Testis (tissue), 3 donors: ENCODE measurements around the gene MEIKIN. TPM values are rescaled to one million over a fixed set of nuclear protein-coding genes. Genes with fewer than 3 reads are reported as not detected.

Source experiments
- DNase-seq: peaks from one replicate; pipeline ENCODE4 v3.0.0-alpha.2; 2019
- H3K27ac ChIP-seq, 2 donors: fragments of 200-600 bp; sonication (generic); one replicate each; pipeline ENCODE4 v1.5.1; 2019
- H3K27me3 ChIP-seq: fragments of 200-600 bp; sonication (generic); one replicate; pipeline ENCODE4 v1.5.1; 2019
- H3K36me3 ChIP-seq: fragments of 200-600 bp; sonication (generic); one replicate; pipeline ENCODE4 v1.5.1; 2017; ENCODE audit warnings: low read depth; ENCODE audit errors: missing control alignments
- H3K4me1 ChIP-seq: fragments of 200-600 bp; sonication (generic); one replicate; pipeline ENCODE4 v1.5.1; 2019
- H3K4me3 ChIP-seq, 2 donors: fragments of 200-600 bp; sonication (generic); one replicate each; pipeline ENCODE4 v1.5.1; 2017 to 2019
- H3K9me3 ChIP-seq: fragments of 200-600 bp; sonication (generic); one replicate; pipeline ENCODE4 v1.5.1; 2017
- POLR2A ChIP-seq: fragments of 450-650 bp; IDR thresholded peaks from one replicate; pipeline ENCODE4 v1.6.1; 2017; ENCODE audit warnings: antibody characterized with exemption, mild to moderate bottlenecking, moderate library complexity
- WGBS, 2 donors: methylation state at CpG; one replicate each; pipeline ENCODE4 v1.1.5; 2018; 5-methylcytosine and 5-hydroxymethylcytosine counted together
- intact Hi-C: fragments of 100-400 bp; cut with DNase I; formaldehyde crosslinking; loops from one replicate; pipeline ENCODE4 v1.15.1; 2023; ENCODE audit warnings: low total_unique reads
- polyA plus RNA-seq: library from polyadenylated mRNA; stranded (reverse); fragments of 350-450 nt; fragmentation: Illumina TruSeq; extraction: RNeasy Lipid Tissue Mini Kit (QIAGEN cat#74804); gene quantifications from one replicate; pipeline ENCODE4 v1.2.3, GENCODE V29; 2014; ENCODE audit warnings: low read depth, low replicate concordance; ENCODE audit not compliant: insufficient read depth
- total RNA-seq, 2 donors: library from RNA; depleted of rRNA; stranded (reverse); fragments of >200 nt; gene quantifications; one replicate each; pipeline ENCODE4 v1.2.3, GENCODE V29; 2016
- TF ChIP-seq, protein P1 (sequence below), 3 experiments: fragments of 450-650 bp in 2 of 3; fragments of 200-600 bp in 1 of 3; sonication (generic) in 1 of 3; IDR thresholded peaks; one replicate each; pipeline ENCODE4 v1.5.1; 2016 to 2019; ENCODE audit warnings: antibody characterized with exemption in 3 of 3, mild to moderate bottlenecking in 2 of 3, moderate library complexity in 1 of 3

The MEIKIN gene
- total and polyA plus RNA-seq, 3 donors from 2014 or later, result 13.6 to 27.0 (median 15.1) TPM

DNA sequence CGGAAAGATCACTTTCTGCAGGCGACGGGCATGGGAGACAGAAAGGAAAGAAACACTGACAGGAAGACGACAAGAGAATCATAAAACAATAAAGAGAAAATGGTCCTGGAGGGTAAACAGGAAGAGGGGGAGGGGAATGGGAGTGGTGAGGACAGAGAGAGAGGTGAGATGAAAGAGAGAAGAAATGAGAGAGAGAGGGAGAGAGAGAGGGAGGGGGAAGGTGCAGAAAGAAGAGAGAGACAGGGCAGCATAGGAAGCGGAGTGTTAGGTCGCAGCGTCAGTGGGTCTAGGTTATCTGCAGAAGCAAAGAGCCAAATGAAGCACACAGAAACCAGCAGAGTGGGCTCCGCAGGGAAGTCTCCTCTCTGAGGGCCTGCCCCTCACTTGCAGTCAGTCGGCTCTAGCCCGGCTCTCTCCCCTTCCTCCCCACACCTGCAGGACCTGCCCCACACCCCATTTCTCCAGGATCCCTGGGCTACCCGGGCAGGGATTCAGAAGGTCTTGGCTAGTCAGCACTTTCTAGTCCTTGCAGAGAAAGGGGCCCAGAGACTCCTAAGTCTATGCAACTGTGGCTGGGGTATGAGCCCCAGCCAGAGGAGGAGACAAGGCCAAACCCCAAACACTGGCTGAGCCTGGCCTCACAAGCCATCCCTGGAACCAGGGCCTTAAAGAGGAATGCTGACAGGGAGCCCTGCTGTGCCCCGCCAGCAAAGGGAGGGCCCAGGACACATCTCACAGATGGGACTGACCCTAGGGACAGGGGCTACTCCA is 29.7 kb upstream of the MEIKIN start:
- TF ChIP-seq POLR2A, result no peak
- TF ChIP-seq, protein P1, sequence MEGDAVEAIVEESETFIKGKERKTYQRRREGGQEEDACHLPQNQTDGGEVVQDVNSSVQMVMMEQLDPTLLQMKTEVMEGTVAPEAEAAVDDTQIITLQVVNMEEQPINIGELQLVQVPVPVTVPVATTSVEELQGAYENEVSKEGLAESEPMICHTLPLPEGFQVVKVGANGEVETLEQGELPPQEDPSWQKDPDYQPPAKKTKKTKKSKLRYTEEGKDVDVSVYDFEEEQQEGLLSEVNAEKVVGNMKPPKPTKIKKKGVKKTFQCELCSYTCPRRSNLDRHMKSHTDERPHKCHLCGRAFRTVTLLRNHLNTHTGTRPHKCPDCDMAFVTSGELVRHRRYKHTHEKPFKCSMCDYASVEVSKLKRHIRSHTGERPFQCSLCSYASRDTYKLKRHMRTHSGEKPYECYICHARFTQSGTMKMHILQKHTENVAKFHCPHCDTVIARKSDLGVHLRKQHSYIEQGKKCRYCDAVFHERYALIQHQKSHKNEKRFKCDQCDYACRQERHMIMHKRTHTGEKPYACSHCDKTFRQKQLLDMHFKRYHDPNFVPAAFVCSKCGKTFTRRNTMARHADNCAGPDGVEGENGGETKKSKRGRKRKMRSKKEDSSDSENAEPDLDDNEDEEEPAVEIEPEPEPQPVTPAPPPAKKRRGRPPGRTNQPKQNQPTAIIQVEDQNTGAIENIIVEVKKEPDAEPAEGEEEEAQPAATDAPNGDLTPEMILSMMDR (IDR thresholded peaks at IDR 0.05), result no peak
- no peak overlapping the region for H3K27ac ChIP-seq
- no peak overlapping the region for H3K4me3 ChIP-seq
- H3K36me3 ChIP-seq, result no peaks in the 10 kb centered on the region
- intact Hi-C loops, result no loop called here
- DNase-seq, result no peak
- 71 to 73% methylated on average over 11 to 12 of the region's 12 CpGs for WGBS, 2 donors
- no peaks in the 10 kb centered on the region for H3K9me3 ChIP-seq
- H3K4me1 ChIP-seq, result no peaks in the 10 kb centered on the region
- H3K27me3 ChIP-seq, result no peaks in the 10 kb centered on the region

DNA sequence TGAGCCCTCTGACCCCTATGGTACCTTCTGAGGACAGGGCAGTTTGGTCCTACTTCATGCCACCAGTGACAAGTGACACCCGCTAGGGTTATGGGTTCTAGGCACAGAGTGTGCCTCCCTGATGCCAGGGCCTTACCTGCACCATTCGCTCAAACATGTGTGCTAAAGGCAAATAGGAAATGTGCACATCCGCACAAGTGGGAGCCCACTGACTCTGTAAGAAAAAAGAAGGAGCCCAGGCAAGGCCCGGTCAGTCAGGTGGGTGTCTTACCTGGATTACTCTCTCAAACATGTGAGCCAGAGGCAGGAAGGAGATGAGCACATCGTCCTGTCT is 29.1 kb upstream of the MEIKIN start:
- Histone ChIP-seq H3K9me3 (no peaks in the 10 kb centered on the region), H3K4me1 (no peaks in the 10 kb centered on the region), H3K27me3 (no peaks in the 10 kb centered on the region), H3K36me3 (no peaks in the 10 kb centered on the region), H3K27ac (no peak overlapping the region), H3K4me3 (no peak overlapping the region)
- DNase-seq, result no peak
- TF ChIP-seq POLR2A, result no peak
- TF ChIP-seq, protein P1 (IDR thresholded peaks at IDR 0.05), result no peak
- 83% methylated on average over 5 of the region's 5 CpGs for WGBS, 2 donors
- intact Hi-C loops, result no loop called here

DNA sequence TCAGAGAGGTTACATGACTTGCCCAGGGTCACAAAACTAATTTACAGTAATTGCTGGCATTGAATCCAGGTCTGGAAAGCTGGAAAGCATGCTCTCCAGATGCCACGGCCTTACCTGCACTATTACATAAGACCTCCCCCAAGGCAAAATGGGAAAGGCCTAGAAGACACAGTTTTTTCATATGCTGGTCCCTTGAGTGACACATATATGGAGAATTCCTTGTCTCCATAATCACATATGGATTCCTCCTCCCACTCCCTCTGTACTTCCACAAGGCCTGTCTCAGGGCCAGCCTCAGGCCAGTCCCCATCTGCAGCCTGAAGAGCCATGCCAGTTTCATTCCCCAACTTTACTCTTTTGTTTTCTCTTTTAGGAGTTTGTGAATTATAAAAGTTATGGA is 28.6 kb upstream of the MEIKIN start:
- Histone ChIP-seq H3K27me3 (no peaks in the 10 kb centered on the region), H3K4me1 (no peaks in the 10 kb centered on the region), H3K36me3 (no peaks in the 10 kb centered on the region), H3K4me3 (no peak overlapping the region), H3K9me3 (no peaks in the 10 kb centered on the region), H3K27ac (no peak overlapping the region)
- intact Hi-C loops, result no loop called here
- no peak for DNase-seq
- 100% methylated on average over 1 of the region's 1 CpG for WGBS, 2 donors
- no peak for TF ChIP-seq POLR2A
- TF ChIP-seq, protein P1 (IDR thresholded peaks at IDR 0.05), result no peak

DNA sequence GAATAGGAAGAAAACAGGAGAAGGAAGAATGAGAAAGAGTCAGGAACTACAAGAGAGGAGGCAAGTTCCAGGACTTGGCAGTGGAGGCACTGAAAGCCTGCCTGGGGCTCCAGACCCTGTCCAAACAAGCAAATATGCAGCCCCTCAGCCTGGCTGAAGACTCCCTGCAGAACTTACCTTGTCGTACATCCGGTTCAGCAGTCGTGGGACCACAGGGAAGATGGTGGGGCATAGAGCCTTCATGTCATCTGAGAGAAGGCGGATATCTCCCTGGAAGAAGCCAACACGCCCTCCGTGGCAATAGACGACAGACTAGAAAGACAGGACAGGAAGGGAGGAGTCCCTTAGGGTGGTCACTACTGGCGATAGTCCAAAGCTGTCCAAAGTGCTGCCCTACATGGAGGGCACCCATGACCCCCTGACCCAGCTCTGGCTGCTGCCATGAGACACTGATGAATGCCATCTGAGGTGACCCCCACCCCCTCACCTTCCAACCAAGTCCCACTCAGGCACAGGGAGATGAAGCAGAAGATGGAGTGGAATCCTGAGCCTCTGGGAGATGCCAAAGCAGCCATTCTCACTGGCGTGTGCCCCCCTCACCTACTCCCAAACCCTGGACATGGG is 27.7 kb upstream of the MEIKIN start:
- DNase-seq, result no peak
- intact Hi-C loops, result no loop called here
- 90 to 94% methylated on average over 9 of the region's 9 CpGs for WGBS, 2 donors
- no peaks in the 10 kb centered on the region for H3K9me3 ChIP-seq
- H3K36me3 ChIP-seq, result no peaks in the 10 kb centered on the region
- no peaks in the 10 kb centered on the region for H3K27me3 ChIP-seq
- no peak overlapping the region for H3K4me3 ChIP-seq
- H3K4me1 ChIP-seq, result no peaks in the 10 kb centered on the region
- H3K27ac ChIP-seq, result no peak overlapping the region
- TF ChIP-seq POLR2A, result no peak
- TF ChIP-seq, protein P1 (IDR thresholded peaks at IDR 0.05), result no peak
